ENCODE measurements around the gene CIB4. TPM values are rescaled to one million over a fixed set of nuclear protein-coding genes. Genes with fewer than 3 reads are reported as not detected.

Gene CIB4
- total and polyA plus RNA-seq, 9 of the 15 experiments (the other 6 are each of a cell fraction or from before 2014, with no cell fraction given), result not detected

- TF ChIP-seq, protein P1, sequence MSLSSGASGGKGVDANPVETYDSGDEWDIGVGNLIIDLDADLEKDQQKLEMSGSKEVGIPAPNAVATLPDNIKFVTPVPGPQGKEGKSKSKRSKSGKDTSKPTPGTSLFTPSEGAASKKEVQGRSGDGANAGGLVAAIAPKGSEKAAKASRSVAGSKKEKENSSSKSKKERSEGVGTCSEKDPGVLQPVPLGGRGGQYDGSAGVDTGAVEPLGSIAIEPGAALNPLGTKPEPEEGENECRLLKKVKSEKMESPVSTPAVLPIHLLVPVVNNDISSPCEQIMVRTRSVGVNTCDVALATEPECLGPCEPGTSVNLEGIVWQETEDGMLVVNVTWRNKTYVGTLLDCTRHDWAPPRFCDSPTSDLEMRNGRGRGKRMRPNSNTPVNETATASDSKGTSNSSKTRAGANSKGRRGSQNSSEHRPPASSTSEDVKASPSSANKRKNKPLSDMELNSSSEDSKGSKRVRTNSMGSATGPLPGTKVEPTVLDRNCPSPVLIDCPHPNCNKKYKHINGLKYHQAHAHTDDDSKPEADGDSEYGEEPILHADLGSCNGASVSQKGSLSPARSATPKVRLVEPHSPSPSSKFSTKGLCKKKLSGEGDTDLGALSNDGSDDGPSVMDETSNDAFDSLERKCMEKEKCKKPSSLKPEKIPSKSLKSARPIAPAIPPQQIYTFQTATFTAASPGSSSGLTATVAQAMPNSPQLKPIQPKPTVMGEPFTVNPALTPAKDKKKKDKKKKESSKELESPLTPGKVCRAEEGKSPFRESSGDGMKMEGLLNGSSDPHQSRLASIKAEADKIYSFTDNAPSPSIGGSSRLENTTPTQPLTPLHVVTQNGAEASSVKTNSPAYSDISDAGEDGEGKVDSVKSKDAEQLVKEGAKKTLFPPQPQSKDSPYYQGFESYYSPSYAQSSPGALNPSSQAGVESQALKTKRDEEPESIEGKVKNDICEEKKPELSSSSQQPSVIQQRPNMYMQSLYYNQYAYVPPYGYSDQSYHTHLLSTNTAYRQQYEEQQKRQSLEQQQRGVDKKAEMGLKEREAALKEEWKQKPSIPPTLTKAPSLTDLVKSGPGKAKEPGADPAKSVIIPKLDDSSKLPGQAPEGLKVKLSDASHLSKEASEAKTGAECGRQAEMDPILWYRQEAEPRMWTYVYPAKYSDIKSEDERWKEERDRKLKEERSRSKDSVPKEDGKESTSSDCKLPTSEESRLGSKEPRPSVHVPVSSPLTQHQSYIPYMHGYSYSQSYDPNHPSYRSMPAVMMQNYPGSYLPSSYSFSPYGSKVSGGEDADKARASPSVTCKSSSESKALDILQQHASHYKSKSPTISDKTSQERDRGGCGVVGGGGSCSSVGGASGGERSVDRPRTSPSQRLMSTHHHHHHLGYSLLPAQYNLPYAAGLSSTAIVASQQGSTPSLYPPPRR (CRISPR knock-in tag; IDR thresholded peaks at IDR 0.05; ENCODE audit: borderline replicate concordance), result no peak
- TF ChIP-seq, protein P2, sequence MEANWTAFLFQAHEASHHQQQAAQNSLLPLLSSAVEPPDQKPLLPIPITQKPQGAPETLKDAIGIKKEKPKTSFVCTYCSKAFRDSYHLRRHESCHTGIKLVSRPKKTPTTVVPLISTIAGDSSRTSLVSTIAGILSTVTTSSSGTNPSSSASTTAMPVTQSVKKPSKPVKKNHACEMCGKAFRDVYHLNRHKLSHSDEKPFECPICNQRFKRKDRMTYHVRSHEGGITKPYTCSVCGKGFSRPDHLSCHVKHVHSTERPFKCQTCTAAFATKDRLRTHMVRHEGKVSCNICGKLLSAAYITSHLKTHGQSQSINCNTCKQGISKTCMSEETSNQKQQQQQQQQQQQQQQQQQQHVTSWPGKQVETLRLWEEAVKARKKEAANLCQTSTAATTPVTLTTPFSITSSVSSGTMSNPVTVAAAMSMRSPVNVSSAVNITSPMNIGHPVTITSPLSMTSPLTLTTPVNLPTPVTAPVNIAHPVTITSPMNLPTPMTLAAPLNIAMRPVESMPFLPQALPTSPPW (CRISPR knock-in tag; IDR thresholded peaks at IDR 0.05), result no peak
- TF ChIP-seq ZNF384 (IDR thresholded peaks at IDR 0.05; ENCODE audit: low read depth, low read length) (no peak), CREB5 (CRISPR knock-in tag; IDR thresholded peaks at IDR 0.05) (no peak), CEBPG (CRISPR knock-in tag; IDR thresholded peaks at IDR 0.05) (no peak), CEBPG (tag; conservative IDR thresholded peaks at IDR 0.05 in 1 of 2, IDR thresholded peaks at IDR 0.05 in 1 of 2) (no peak)
Measured at GRCh38 chr2:26533661-26534060, 107.5 kb downstream of the CIB4 start (continued).
